ENCODE measurements around the gene DCLK1.

Gene DCLK1

DNA sequence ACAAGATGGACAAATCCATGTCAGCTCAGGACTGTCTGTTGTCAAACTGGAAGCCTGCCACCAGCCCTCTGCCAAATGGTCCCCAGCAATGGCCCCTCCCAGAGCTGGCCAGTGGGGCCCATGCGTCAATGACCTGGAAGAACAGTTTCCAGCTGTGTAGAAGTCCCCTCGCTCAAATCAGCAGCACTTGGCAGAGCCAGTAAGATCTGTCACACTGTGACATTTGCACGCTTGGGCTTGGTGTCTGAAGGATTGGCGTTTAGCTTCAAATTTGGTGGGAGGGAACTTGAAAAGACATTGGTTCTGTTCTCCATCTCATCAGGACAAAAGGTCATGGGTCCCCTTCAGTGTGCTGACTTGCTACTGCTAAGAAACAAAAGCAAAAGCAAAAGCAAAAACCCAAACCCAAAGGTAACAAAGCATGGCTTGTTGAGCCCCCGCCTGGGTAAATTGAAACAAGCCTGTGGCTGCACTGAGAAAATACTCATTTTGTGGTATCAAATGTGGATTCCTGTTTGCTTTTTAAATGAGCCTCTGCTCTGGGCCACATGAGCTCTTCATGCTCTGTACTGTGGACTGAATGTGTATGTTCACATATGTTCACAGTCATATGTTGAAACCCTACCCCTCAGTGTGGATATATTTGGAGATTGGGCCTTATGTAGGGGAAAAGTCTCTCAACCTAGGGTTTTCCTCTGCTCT, 401.1 kb downstream of the DCLK1 start:
- no peak for DNase-seq

- DNase-seq = no peak
Measured at GRCh38 chr13:35727881-35728280, 403.3 kb downstream of the DCLK1 start.

- no peak for DNase-seq
Measured at GRCh38 chr13:35724446-35724845, 406.7 kb downstream of the DCLK1 start.

- no peak for DNase-seq
Measured at GRCh38 chr13:35723821-35724220, 407.4 kb downstream of the DCLK1 start.

DNA sequence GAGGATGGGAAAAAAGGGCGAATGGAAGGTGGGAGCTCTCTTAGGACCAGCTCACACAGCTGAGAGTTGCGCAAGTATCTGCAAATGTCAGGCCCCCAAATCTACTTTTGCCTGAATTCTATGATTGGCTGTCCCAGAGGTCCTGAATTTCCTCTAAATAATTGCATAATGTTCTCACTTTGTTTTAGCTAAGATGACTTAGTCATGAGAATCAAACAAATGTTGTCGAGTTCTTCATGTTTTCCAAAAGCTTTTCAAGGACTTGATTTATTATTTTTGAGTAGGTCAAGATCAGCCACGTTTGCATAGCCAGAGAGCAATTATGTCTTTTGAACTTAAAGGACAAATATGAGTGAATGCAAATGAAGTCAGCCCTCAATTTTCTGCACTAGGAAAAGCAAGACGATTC, 408.1 kb downstream of the DCLK1 start:
- no peak for DNase-seq

- DNase-seq = no peak
Measured at GRCh38 chr13:35722458-35723052, 408.6 kb downstream of the DCLK1 start.

DNA sequence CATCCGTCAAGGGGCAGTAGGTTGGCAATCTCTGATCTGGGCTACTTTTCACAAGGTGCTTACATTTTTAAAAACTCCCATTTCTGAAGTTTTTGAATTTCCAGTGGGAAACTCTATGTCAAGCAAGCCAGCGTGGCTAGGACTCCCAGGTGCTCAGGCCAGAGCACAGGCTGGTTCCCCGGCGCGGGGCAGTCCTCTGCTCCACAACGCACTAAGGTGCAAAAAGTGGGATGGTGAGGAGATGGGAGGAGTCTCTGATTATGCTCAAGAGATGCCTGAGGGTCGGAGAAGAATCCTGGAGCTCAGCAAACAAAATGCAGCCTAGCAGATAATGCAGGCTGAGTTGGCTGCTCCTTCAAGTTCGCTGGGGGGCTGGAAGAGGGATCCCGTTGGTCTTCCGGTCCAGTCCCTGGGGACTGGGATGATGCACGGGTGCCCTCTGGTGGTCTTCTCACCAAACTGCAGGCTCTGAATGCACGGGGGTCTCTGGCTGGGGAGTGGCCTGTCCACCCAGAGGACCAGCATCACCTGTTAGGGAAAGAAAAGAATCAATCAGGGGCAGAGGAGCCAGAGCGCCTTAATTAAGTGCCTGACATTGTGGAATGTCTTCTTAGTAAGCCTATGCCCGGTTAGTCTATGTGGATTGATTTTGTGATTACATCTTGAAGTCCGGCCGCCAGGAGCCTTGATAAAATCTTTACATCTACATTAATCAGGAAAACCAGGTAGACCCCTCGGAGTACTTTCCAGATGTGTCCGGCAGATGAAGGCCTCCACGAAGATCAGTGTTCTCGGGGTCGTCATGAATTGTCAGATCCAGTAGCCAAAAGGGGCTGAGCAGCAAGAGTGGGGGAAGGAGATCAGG, 410.3 kb downstream of the DCLK1 start:
- DNase-seq = peak; percentile 7

GRCh38 chr13:35720290-35720689, 410.9 kb downstream of the DCLK1 start:
- DNase-seq = no peak
